ENCODE measurements around the gene TMEM119.
"Not testable (repeated sequence)": the region's sequence is repeated elsewhere in the genome, so short reads cannot be mapped to it uniquely, and the experiment has no call there.

TMEM119 gene

DNA sequence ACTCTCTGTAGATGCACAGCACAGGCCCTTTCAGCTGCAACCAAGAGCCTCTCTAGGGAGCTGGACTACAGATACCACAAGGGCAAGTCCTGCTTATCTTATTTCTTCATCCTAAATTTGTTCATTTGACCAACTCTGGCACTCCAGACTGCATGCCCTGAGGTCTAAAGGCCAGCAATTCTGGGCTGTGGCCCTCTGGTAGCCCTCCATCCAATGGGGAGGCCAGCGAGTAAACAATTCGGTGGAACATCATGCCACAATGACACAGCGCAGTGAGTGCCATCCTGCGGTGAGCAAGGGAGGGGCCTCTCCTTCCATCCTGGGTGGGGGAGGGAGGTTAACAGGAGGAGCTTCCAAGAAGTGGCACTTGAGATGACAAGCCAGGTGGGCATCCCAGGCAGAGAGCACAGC lies 36.5 kb upstream of the TMEM119 start:
- peak; percentile 62 to 83 (median 71) for DNase-seq

DNA sequence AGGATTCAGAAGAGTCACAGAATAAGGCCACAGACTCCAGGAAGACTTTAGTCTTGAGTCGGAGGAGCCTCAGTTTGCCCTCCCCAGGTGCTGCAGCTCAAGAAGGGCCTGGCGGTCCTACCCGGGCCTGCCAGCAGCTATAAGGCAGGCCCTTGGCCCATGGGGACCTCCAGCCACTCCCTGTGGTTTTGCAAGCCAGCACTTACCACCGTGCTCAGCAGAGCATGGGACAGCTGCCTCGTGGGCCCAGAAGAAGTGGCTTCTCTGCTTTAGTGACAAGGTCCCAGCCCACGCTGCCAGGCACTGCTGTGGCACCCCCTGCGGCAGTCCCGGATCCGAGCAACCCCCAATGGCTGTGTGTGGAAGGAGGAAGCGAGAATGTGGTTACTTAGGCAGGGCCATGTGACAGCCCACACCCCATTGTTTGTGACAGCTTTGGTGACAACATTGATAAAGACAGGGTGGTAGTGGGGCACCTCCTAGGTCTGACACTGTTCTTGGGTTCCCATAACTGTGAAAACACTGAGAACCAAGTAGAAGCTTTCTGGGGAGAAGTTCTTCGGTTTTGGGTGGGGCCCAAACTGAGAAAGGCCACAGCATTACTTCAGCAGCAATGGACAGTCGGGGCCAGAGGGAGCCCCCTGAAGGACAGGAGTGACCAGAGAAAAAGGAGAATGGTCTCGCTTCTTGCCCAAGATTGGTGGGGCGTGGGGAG lies 35.8 kb upstream of the TMEM119 start, which contains the start of gene SELPLG:
TSS of gene SELPLG (minus strand) at position 361 of the 715 bp plus-strand sequence. CDS start 9,587 bp downstream, outside the sequence.
- peak; percentile 95 to 98 (median 98) for DNase-seq

DNA sequence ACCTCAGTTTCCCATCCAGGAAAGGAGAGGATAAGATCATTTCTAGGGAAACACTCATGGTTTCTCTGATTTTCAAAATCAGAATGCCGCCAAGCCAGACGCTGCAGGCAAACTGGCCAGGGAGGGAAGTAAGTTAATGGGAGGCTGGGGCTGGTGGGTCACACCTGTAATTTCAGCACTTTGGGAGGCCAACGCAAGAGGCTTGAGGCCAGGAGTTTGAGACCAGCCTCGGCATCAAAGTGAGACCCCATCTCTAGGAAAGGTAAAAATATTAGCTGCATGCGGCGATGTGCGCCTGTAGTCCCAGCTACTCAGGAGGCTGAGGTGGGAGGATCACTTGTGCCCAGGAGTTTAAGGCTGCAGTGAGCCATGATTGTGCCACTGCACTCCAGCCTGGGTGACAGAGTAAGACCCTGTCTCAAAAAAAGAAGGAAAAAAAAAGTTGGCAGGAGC lies 35.2 kb upstream of the TMEM119 start:
- no peak for DNase-seq

DNA sequence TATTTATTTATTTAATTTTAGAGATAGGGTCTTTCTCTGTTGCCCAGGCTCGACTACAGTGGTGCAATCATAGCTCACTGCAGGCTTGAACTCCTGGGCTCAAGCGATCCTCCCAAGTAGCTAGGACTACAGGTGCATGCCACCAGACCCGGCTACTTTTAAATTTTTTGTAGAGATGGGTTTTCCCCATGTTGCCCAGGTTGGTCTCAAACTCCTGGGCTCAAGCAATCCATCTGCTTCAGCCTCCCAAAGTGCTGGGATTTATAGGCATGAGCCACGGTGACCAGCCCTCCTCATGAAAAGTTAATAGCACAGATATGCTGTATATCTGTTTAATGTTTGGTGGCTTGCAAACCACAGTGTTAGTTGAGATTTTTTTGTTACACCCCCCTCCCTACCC lies 33.4 kb upstream of the TMEM119 start:
- DNase-seq: not testable (repeated sequence)

DNA sequence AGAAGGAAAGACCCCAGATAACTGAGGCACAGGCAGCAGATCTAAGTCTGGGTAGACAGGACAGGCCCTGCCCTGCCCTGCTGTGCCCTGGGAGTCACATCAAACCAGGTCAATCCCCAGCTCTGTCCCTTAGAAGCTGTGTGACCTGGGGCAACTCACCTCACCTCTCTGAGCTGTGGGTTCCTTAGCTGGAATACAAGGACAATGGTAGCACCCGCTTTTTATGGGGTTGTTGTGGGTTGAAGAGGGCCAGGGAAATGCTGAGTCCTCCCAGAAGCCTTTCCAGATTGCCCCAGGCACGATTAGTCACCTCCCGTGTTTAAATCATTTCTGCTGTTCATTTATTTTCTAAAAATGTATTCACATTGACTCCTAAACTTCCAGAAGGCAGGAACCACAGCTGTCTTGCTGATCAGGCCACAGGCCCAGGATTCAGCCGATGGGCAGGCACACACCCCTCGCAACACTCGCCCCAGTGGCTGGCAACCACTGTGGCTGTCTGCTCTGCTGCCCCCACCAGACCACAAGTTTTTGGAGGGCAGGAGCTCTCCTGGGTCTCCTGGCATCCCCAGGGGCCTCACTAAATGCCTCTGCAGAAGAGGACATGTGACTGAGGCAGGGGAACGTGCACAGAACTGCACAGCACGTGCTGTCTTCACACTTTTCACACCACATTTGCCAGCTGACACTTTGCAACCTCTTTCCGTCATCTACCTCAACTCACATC lies 32.8 kb upstream of the TMEM119 start:
- peak in 1 of 4 experiments; percentile 58 for DNase-seq

DNA sequence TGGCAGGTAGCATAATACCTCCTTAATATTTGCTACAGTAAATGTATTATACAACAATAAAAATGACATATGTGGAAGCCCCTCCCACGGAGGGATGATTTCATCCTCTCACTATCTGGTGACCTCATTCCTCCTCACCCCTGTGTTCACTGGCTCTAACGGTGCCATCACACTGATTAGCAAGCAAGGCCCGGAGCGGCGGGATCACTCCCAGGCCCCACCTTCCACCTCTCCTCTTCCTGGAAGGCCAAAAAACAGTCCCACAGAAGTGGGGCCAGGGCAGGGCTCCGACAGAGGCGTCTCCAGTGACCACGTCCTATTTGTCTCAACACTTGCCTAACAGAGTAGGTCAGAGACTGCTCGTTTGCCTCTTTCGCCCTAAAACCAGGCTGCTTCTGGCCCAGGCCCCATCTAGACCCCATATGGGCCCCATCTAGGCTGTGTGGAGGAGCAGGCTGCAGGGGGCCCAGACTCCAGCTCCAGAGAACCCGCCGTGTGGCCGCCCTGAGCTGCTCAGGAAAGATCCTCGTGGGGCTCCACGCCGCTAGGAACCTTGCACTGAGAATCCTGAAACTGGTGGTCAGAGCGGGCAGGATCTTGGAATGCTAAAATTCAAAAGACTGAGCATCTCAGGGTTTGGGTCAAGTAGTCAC lies 32.1 kb upstream of the TMEM119 start:
- peak; percentile 79 to 91 (median 80) for DNase-seq

DNA sequence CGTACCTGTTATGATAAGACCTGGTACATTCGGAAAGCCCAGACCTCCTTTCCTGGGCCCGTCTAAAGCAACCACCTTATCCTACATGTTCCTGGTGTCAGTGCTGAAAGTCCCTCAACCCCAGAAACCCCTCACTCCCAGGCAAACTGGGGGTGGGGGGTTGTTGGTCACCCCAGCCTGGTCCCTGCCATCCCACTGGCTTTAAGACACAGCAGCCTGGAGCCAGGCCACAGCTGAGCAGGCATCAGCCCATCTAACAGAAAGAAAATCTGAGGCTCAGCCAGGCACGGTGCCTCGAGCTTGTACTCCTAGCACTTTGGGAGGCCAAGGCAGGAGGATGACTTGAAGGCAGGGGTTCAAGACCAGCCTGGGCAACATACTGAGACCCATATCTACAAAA lies 31.3 kb upstream of the TMEM119 start:
- no peak for DNase-seq

DNA sequence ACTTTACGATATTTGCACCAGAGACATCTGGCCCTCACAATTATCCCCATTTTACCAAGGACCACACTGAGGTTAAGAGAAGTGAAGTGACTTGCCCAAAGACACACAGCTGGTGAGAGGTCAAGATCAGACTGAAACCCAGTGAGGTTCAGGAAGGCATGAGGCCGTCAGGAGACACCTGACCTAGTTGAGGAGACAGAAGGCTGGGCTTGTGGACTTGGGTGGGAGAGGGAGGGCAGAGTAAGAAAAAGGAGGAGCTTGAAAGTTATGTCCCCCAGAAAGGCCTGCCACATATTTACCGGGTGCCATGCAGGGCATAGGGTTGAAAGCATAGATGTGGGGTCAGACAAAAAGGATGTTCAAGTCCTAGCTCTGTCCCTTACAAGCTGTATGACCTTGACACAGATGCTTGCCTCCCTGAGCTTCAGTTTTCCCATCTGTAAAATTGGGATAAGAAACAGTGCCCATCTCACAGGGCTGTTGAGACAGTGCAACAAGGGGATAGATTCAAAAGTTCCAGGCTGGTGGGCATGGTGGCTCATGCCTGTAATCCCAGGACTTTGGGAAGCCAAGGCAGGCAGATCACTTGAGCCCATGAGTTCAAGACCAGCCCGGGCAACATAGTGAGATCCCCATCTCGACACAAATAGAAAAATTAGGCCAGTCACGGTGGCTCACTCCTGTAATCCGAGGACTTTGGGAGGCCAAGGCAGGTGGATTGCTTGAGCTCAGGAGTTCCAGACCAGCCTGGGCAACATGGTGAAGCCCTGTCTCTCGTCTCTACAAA lies 29.4 kb upstream of the TMEM119 start:
- DNase-seq: no peak

DNA sequence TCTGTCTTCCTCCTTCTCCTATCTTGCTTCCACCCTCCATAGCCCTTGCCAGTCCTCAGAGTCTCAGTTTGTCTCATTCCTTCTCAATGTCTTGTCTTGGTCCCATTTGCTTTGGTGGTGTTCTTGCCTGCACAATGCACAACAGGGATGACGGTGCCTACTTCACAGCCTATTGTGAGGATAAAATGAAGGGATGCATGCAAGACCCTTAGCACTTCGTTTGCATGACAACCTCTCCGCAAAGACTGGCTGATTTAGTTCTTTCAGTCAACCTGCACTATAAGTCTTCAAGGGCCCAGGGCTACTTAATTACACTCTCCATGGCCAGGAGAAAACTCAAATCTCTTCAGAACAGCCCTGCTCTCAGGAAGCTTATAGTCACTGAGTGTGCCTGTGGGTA lies 27.3 kb upstream of the TMEM119 start:
- DNase-seq: no peak

DNA sequence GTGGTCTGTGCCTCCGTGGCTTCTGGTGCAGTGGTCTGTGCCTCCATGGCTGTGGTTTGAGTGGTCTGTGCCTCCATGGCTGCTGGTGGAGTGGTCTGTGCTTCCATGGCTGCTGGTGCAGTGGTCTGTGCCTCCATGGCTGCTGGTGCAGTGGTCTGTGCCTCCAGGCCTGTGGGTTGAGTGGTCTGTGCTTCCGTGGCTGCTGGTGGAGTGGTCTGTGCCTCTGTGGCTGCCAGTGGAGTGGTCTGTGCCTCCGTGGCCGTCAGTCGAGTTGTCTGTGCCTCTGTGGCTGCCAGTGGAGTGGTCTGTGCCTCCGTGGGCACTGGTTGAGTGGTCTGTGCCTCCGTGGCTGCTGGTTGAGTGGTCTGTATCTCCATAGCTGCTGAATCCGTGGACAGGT lies 25.7 kb upstream of the TMEM119 start:
- no peak for DNase-seq

DNA sequence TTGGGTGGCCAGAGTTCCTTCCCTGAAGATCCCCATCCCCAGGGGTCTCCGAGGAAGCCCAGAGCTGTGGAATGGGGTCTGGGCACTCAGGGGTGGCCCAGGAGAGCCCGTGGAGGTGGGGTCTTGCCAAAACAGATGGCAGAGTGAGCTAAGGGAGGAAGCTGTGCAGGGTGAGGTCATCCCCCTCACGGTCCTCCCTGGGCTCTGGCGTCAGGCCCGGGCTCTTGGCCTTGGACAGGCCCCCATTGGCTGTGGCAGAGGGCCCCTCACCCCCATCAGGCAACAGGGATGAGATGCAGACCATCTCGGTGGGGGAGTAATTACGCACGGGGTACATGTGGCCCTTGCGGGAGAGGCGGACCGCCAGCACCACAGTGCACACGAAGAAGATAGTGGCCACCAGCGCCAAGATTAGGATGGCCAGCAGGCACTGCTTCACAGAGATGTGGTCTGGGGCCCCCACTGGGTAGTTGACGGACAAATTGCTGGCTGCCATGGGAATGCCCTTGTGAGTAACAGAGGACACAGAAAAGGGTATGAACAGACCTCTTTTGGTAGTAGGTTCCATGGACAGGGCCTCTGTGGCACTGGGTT lies 25.1 kb upstream of the TMEM119 start:
- no peak for DNase-seq

DNA sequence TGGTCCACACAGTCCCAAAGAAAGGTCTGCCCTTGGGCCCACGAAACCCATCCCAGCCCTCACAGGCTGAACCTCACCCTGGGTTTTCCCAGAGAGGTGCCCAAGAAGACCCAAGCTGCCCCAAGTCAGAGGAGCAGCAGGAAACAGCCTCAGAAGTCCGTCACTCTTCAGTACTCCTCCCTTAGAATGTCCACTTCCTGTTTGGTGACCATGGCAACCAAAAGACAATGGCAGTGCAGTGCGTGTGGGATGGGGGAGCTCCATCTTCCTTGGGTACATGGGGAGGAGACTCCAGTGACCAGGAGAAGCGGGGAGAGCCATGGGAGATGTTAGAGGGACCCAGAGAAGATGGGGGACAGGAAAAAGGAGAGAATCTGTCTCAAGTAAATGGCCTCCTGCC lies 24.5 kb upstream of the TMEM119 start:
- peak in 3 of 4 experiments; percentile 68 to 78 (median 76) for DNase-seq

DNA sequence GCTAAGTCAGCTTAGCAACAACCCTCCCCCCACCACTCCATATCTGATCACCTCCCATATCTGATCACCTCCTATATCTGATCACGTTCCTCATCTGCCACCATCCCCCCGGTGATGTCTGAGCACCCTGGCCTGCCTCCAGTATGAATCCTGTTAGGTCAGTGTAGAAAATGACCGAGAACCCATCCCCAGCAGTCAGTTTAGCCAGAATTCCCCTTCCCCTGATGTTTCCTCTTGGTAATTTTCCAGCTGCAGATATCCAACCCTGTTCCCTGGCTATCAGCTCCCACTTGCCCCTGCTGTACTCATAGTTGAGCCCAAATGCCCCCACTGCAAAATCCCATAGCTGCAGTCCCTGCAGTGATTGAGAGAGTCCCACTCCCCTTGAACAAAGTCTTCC lies 23.3 kb upstream of the TMEM119 start:
- DNase-seq: no peak

DNA sequence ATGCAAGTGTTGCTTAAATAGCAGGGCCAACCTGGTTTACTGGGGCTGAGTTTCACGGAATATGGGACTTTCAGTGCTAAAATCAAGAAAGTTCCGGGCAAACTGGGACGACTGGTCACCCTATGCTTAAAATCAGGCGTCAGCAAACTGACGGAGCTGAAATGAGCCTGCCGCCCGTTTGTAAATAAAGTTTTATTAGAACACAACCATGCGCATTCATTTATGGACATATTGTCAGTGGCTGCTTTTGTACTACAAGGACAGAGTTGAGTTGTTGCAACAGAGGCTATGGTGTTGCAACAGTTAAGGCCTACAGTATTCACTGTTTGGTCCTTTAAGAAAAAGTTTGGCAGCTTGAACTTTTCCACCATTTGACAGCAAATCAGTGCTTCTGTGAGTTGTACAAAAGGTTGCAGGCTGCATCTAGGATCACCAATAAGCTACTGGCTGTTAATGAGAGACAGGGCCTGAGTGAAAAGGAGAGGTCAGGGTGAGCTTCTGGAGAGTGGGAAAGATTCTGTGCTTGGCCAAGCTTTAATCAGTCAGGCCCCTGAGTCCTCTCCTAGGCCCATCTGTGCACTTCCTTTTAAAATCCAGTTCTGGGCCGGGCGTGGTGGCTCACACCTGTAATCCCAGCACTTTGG lies 22.5 kb upstream of the TMEM119 start:
- peak; percentile 70 to 80 (median 73) for DNase-seq

DNA sequence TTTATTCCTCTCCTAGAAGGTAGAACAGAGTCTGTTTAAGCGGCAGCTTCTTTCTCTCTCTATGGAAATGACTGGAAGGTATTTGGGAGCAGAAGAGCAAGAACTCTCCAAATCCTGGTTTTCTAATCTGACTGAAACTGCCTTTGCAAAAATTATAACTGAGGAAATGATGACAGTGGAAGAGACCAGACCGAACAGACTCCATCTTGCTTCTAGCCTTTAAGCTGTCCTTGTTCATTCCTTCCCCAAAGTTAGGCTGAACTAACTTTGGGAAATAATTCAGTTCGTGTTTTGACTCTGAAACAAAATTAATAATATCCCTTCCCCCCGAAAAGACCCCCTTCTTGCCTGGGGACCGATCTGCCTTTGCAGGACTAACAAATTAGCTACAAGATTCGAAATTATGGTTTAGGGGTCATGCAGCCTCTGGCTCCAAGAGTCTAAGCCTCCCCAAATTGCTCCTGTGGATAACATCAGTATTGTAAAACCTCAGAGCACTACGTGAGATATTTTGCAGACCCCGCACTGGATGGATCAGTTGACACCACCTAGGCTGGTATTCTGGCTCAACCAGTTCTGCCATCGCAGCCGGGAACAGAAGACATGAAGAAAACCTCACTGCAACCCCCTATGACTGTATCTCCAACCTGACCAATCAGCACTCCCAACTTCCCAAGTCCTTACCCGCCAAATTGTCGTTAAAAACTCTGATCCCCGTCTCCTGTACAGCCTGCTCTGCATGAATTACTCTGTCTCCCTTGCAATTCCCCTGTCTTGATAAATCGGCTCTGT lies 21.7 kb upstream of the TMEM119 start:
- DNase-seq: no peak

DNA sequence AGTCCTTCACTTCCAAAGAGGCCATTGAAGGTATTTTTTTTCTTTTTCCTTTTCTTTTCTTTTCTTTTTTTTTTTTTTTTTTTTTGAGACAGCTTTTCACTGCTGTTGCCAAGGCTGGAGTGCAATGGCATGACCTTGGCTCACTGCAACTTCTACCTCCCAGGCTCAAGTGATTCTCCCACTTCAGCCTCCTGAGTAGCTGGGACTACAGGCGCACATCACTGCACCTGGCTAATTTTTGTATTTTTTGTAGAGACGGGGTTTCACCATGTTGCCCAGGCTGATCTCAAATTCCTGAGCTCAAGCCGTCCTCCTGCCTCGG lies 21.0 kb upstream of the TMEM119 start:
- not testable (repeated sequence) for DNase-seq

DNA sequence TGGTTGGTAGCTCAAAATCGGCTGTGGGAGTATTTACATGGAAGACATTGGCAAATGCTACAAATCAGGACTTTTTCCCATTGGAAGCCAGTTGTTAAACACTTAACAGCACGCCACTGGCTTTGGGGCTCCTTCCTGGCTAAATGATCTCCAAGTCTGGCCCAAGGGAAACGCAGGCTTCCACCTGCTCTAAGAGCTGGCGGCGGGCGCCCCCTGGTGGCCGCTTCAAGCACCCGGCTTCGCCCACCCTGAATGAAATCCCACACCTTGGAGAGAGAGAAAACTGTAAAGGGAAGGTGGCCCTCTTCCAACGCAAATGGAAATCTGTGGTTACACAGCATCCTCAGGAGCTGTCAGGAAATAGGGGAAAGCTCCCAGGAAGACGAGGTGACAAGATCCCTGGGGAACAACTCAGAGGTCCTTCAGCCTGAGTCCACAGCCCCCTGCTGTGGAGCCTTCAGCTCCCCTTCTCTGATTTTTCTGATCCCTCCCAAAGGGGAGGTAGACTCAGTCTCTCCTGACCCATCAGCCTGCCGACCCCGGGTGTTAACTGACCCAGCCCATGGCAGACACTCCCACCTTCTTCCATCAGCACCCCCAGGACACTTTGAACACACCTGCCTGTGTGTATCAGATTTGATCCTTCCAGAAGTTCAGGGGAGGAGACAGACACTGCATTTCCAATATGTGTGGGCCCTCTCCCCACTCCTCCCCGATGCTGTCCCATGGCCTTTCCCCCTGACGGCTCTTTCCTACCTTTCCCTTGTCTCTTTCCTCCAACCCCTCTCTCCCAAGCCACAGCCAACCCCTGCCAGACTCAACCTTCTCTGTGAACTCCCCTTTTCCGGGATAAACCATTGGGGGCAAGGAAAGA lies 20.4 kb upstream of the TMEM119 start:
- DNase-seq: peak; percentile 86 to 96 (median 92)

DNA sequence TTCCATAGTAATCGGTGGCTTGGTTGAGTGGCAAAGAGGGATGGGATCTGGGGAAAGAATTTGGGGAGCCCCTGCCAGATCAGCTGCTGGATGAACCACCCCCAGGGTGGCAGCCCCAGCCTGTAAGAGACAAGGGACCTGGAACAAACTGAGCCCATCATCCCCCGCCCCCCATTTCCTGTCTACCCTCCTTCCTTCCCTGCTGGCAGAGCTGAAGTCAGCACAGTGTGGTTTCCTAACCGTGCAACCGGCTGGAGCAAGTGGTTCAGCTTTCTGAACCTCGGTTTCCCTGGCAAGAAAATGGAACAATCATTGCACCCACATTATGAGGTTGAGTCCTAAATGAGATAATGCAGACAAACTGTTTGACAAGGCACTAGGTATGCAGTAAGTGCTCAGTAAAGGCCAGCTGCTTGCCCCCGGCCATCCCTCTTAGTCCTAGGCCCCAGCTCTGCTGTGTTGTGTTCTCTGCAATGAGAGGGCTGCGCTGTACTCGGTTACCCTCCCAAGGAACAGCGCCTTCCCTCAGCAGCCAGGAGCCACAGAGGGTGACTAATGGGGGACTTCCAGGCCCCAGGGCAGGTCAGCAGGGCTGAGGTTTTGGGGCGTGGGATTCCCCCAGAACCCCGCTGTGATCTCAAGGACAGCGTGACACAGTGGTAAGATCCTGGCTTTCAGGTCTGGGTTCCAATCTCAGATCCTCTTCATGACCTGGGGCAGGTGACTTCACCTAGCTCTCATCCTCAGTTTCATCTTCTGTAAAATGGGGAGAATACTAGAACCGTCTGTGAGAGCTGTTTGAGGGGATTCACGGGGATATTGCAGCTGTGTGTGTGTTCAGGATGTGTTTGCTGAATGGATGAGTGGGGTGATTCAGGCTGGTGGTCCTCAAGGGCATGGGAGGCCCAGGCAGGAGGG lies 19.3 kb upstream of the TMEM119 start:
- peak; percentile 57 to 85 (median 82) for DNase-seq

DNA sequence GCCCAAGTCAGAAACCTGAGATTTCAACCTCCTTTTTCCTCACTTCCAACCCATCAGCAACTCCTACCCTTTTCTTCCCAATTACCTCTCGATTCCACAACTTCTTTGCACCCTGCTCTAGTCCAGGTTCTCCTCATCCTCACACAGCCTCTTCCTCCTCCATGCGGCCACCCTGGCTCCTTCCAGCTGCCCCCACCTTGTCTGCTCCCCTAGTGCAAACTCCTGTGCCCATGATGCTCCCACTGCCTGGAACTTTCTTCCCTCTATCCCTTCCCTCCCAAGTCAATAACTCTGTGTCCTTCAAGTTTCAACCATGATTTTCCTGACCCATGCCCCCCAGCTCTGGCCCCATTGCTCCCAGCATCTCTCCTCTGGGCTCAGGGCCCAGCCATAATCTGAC lies 18.5 kb upstream of the TMEM119 start:
- DNase-seq: no peak

Measured in suppressor macrophage (primary cell).